HG02973 (cell line): ENCODE results near the gene ARPC1B.
A peak's percentile ranks its signal among the peaks of the same experiment; 100 is the strongest.
"Not testable (repeated sequence)": the region's sequence is repeated elsewhere in the genome, so short reads cannot be mapped to it uniquely, and the experiment has no call there.

Experiments
- ATAC-seq: cut with Tn5 transposase; IDR thresholded peaks from one replicate; pipeline ENCODE4 v1.9.1; 2021; ENCODE audit warnings: moderate library complexity; ENCODE audit not compliant: unreplicated experiment

ARPC1B gene

DNA sequence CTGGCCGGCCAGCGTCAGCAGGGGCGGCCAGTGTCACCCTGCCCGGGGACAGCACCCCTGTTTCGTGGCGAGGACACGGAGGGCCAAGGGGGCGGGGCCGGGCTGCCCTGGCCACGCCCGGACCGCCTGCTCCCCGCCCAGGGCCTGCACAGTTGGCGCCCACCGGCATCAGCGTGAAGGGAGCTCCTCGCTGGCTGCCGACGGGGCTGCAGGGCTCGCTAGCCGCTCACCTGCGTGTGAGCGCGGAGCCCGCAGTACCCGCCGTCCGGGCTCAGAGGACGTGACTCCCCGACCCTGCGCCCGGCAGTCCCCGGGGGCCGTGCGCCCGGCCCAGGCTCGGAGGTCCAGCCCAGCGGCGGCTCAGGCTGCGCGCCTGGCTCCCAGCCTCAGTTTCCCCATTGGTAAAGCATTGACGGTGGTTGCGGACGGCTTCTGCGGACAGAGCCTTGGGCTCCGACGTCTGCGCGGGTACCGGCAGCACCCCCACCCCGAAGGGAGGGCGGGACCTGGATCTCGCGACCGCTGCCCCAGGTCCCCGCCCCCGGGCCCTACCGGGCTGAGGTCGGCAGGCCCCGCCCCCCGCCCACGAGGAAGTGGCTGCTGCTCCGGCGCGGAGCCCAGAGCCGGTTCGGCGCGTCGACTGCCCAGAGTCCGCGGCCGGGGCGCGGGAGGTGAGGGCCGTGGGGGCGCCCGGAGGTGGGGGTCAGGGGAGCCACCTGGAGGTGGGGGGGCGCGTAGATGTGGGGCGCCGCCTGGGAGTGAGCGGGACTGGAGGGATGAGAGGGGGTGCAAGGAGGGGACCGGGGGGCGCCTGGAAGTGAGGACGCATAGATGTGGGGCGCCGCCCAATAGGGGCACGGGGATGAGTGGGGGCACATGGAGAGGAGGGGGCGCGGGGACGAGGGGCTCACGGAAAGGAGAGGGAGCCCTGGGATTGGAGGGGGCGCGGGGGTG, at the start of gene ARPC1B:
TSS of gene ARPC1B (plus strand) at position 620 of the 954 bp plus-strand sequence. CDS start 10,985 bp downstream, outside the sequence.
- peak; percentile 44 for ATAC-seq

DNA sequence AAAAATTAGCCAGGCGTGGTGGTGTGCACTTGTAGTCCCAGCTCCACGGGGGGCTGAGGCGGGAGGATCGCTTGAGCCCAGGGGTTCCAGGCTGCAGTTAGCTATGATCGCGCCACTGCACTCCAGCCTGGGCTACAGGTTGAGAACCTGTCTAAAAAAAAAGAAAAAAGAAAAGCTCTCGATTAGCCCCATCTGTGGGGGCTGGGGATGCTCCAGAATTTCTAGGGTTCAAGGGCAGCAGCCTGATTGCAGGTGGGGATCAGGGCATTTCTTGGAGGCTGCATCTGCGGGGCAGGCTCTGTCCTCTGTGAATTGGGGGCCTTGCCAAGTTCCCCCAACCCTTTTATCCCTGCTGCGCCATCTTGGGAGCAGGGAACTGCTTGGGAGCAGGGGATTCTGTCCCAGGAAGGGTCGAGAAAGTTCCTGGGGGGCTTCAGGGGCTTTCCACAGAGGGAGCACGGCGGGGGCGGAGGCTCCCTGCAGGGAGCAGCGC, 49.5 kb upstream of the ARPC1B start:
- ATAC-seq = peak; percentile 5

- ATAC-seq = peak; percentile 86
Observed at GRCh38 chr7:99325592-99326407, 48.7 kb upstream of the ARPC1B start, which contains the start of gene ARPC1A. TSS of gene ARPC1A (plus strand) at chr7:99325898. CDS start at chr7:99333354, 7,456 bp downstream.

GRCh38 chr7:99326408-99326782, 48.1 kb upstream of the ARPC1B start:
- peak; percentile 2 for ATAC-seq

GRCh38 chr7:99330314-99330961, 44.1 kb upstream of the ARPC1B start:
- ATAC-seq = not testable (repeated sequence)

- no peak for ATAC-seq
Observed at GRCh38 chr7:99331002-99331401, 43.5 kb upstream of the ARPC1B start.

DNA sequence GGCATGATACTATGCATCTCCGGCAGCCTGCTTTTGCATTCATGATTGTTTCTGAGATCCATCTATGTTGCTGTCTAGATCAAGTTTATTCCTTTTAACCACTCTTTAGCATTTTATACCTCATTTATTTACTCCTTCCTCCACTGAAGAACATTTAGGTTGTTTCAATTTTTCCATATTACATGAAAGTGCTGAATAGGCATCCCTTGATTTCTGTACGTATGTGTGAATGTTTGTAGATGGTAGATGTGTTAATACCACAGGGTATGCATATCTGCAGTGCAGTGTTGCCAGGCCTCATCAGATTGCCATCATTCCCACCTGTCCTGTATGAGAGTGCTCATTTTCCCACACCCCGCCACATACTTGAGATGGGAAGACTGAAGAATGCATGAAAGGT, 34.9 kb upstream of the ARPC1B start:
- no peak for ATAC-seq

DNA sequence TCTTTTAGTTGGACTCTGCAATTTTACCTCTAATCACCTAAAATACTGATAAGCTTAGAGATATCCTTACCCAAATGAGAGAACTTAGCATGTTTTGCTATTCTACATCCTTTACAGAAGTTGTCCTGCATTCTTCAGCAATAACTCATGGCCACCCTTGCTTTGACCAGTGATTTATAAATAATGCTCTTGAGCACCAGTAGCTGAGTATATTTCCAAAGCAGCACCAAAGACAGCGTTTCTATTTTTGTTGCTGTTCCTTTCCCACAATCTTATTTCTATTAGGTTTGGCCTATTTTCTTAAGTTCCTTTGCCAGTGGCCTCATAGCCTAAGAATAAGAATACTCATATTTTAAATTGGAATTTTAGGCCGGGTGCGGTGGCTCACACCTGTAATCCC, 33.9 kb upstream of the ARPC1B start:
- no peak for ATAC-seq

DNA sequence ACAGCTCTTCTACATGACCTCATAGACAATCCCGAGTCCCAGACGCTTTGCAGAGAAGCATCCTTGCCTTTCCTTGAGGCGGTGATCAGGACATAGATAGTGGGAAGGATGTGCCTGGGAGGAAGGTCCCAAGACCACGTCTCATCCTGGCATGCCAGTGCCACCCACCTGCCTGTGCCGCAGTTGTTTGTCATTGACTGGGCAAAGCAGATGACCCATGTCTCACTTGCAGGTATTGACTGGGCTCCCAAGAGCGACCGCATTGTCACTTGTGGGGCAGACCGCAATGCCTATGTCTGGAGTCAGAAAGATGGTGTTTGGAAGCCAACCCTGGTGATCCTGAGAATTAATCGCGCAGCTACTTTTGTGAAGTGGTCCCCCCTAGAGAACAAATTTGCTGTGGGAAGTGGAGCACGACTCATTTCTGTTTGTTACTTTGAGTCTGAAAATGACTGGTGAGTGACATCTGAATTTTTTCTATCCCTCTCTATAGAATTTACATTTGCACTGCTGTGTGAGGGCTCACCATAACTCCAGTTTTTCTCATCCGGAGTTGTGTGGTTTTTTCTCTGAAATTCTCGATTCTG, 30.4 kb upstream of the ARPC1B start:
- ATAC-seq = no peak

DNA sequence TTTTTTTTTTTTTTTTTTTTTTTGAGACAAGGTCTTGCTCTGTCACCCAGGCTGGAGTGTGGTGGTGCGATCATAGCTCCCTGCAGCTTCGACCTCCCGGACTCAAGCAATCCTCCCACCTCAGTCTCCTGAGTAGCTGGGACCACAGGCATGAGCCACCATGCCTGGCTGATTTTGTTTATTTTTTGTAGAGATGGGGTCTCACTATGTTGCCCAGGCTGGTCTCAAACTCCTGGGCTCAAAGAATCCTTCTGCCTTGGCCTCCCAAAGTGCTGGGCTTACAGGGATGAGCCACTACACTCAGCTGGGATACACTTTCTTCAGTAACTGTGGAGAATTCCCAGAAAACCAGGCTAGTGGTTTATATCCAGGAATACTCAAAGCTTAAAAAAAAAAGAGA, 23.9 kb upstream of the ARPC1B start:
- ATAC-seq = not testable (repeated sequence)

GRCh38 chr7:99352247-99352646, 22.3 kb upstream of the ARPC1B start:
- ATAC-seq = no peak

DNA sequence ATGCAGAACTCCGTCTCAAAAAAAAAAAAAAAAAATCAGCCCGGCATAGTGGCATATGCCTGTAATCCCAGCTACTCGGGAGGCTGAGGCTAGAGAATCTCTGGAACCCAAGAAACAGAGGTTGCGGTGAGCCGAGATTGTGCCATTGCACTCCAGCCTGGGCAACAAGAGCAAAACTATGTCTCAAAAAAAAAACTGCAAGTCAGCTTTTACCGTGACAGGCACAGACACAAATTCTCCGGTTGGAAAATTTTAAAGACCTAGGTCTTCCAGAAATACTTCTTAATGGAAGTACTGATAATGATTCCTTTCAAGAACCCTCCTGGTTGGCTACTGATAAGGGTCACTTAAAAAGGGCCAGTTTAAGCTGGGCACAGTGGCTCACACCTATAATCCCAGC, 19.4 kb upstream of the ARPC1B start:
- no peak for ATAC-seq

DNA sequence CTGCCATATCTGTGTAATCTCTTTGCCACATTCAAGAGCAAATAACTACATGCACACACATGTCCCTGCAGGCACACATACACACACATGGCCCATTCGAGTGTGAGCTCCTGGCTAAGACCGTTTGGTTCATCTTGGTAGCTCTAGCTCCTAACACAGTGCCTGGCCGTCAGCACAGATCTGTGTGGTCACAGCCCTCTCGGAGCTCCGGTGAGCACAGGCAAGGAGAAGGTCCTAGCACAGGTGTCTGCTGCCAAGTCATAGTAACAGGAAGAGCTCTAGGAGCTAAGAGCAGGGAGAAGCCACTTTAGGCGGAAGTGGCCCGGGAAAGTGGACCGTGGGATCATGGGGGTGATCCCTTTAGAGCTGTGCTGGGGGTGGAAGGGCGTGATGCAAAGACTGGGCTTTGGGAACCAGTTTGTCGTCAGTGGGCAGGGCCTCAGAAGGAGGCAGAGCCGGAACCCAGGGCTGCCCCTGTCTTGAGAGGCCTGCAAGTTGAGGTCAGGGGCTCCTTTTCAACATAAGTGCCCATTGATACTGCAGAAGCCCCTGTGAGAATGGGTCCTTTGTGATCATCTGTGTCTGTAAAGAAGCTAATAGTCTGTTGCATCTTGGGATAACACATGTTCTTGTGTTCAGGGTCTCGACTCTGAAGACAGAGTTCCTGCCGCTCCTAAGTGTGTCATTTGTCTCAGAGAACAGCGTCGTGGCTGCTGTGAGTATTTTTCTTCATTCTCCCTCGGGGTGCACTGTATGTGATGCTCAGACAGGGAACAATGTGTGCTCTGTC, 16.6 kb upstream of the ARPC1B start:
- no peak for ATAC-seq

DNA sequence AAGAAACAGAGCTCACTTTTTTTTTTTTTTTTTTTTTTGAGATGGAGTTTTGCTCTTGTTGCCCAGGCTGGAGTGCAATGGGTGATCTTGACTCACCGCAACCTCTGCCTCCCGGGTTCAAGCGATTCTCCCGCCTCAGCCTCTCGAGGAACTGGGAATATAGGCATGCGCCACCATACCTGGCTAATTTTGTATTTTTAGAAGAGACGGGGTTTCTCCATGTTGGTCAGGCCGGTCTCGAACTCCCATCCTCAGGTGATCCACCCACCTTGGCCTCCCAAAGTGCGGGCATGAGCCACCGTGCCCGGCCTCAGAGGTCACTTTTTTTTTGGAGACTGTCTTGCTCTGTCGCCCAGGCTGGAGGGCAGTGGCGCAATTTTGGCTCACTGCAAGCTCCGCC, 16.0 kb upstream of the ARPC1B start:
- ATAC-seq = not testable (repeated sequence)

- ATAC-seq = no peak
Observed at GRCh38 chr7:99359465-99360154, 14.9 kb upstream of the ARPC1B start.

GRCh38 chr7:99362801-99363200, 11.7 kb upstream of the ARPC1B start:
- no peak for ATAC-seq

DNA sequence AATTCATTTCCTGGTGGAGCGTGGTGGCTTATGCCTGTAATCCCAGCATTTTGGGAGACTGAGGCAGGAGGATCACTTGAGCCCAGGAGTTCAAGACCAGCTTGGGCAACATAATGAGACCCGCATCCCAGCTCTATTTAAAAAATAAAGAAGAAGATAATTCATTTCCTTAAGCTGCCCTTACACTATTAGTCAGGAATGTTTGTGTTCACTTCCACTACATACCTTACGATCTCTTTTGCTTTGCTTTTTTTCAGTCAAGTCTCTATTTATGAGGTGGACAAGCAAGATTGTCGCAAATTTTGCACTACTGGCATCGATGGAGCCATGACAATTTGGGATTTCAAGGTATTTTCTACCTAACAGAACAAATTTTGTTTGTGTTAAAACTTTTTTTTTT, 11.2 kb upstream of the ARPC1B start:
- ATAC-seq = no peak

- ATAC-seq = no peak
Observed at GRCh38 chr7:99365318-99366141, 9.0 kb upstream of the ARPC1B start.
